K562 (cell line): ENCODE results near the gene DSCAM. TPM values are rescaled to one million over a fixed set of nuclear protein-coding genes. Genes with fewer than 3 reads are reported as not detected.

Source experiments
- ATAC-seq: fragments of 200-7000 bp; cut with Tn5 transposase; 3 replicates; pipeline ENCODE4 v1.9.1; 2020; ENCODE audit warnings: moderate library complexity
- BruUV-seq: library from RNA; stranded (reverse); fragments of 400-500 nt; replicated peaks from 2 replicates; lab custom pipeline; 2021; lab: Mats Ljungman, UMichigan
- CTCF ChIA-PET: fragments of 300-600 bp; formaldehyde crosslinking; extraction: SDS; loops from one replicate; lab custom pipeline; 2021; ENCODE audit warnings: low intra/inter-chr PET ratio; lab: Yijun Ruan, JAX
- POLR2A ChIA-PET: fragments of 300-600, 350-650 bp; sonication (Branson Sonifier 250); formaldehyde crosslinking; extraction: SDS; loops from one replicate; lab custom pipeline; 2021; ENCODE audit warnings: antibody characterized with exemption, inconsistent platforms; lab: Yijun Ruan, JAX
- DNase-seq, 4 experiments: peaks; one replicate each; pipeline versions ENCODE4 v3.0.0 to v3.0.0-alpha.2; 2011 to 2018; ENCODE audit warnings: low spot score in 3 of 4, mixed read lengths in 3 of 4; ENCODE audit errors: extremely low read depth in 1 of 4
- FAIRE-seq: peaks from 2 replicates; lab custom pipeline; 2011; peaks lifted over from hg19 to GRCh38; lab: Jason Lieb, UNC
- H2AFZ ChIP-seq: 2 replicates; pipeline ENCODE4 v1.6.0; 2011; ENCODE audit warnings: low read depth, low read length, control low read depth, inconsistent platforms
- H3K27ac ChIP-seq: fragments of 200-600 bp; 3 replicates; pipeline ENCODE4 v1.8.0; 2011; ENCODE audit warnings: low read depth, mild to moderate bottlenecking, control low read depth, inconsistent platforms, low read length, moderate library complexity, mixed read lengths; ENCODE audit errors: extremely low read depth
- H3K27me3 ChIP-seq, 2 experiments: fragments of 300-600 bp in 1 of 2; 2 replicates in 1 of 2; 3 replicates in 1 of 2; pipeline versions ENCODE4 v1.6.0 to v1.8.0; 2011; ENCODE audit warnings: inconsistent platforms in 2 of 2, low read length in 2 of 2, mild to moderate bottlenecking in 1 of 2, mixed read lengths in 1 of 2, moderate library complexity in 1 of 2; ENCODE audit not compliant: control insufficient read depth in 2 of 2, insufficient read depth in 2 of 2
- H3K36me3 ChIP-seq: fragments of 300-600 bp; 3 replicates; pipeline ENCODE4 v1.8.0; 2011; ENCODE audit warnings: mild to moderate bottlenecking, low read length, inconsistent platforms; ENCODE audit not compliant: control insufficient read depth, insufficient read depth
- H3K4me1 ChIP-seq, 2 experiments: fragments of 200-600 bp in 1 of 2; replicated peaks in 1 of 2; 2 replicates in 1 of 2; 3 replicates in 1 of 2; pipeline versions ENCODE4 v1.5.1 to v1.8.0; 2011; ENCODE audit warnings: inconsistent platforms in 2 of 2, low read length in 2 of 2, mild to moderate bottlenecking in 1 of 2, mixed read lengths in 1 of 2, moderate library complexity in 1 of 2; ENCODE audit not compliant: control insufficient read depth in 2 of 2, insufficient read depth in 2 of 2
- H3K4me2 ChIP-seq: 2 replicates; pipeline ENCODE4 v1.6.1; 2011; ENCODE audit warnings: low read length, control low read depth, inconsistent platforms, mixed read lengths; ENCODE audit not compliant: insufficient read depth
- H3K4me3 ChIP-seq: fragments of 200-600 bp; sonication (generic), shearing (Covaris generic); 2 replicates; pipeline ENCODE4 v1.5.1; 2016; ENCODE audit warnings: control low read depth, inconsistent platforms
- H3K79me2 ChIP-seq: fragments of 200-600 bp; 3 replicates; pipeline ENCODE4 v1.8.0; 2011; ENCODE audit warnings: low read length, inconsistent platforms; ENCODE audit not compliant: control insufficient read depth, insufficient read depth
- H3K9ac ChIP-seq, 2 experiments: 2 replicates each; pipeline versions ENCODE4 v1.6.0 to v1.6.1; 2011; ENCODE audit warnings: low read depth in 2 of 2, low read length in 2 of 2, control low read depth in 1 of 2, inconsistent platforms in 1 of 2, mild to moderate bottlenecking in 1 of 2, mixed read lengths in 1 of 2; ENCODE audit not compliant: insufficient read depth in 1 of 2
- H3K9me1 ChIP-seq: one replicate; pipeline ENCODE4 v1.6.0; 2011; ENCODE audit warnings: inconsistent platforms, mild to moderate bottlenecking, low read length, moderate library complexity; ENCODE audit not compliant: control insufficient read depth, insufficient read depth
- H3K9me3 ChIP-seq: replicated peaks from 2 replicates; pipeline ENCODE4 v1.5.1; 2011; ENCODE audit warnings: low read depth, low read length, inconsistent platforms; ENCODE audit not compliant: control insufficient read depth, insufficient read depth
- H4K20me1 ChIP-seq: replicated peaks from 2 replicates; pipeline ENCODE4 v1.6.1; 2011; ENCODE audit warnings: low read length, inconsistent platforms, mixed read lengths; ENCODE audit not compliant: control insufficient read depth, insufficient read depth
- ESRRB ChIP-seq: fragments of 250-450 bp; sonication (Bioruptor Pico); IDR thresholded peaks from 2 replicates; pipeline ENCODE4 v1.5.0; 2020; ENCODE audit warnings: mild to moderate bottlenecking, moderate library complexity, borderline replicate concordance
- KLF13 ChIP-seq: fragments of 450-650 bp; IDR thresholded peaks from 2 replicates; pipeline ENCODE4 v1.6.1; 2016; ENCODE audit warnings: missing genetic modification characterization, low read depth, mild to moderate bottlenecking, missing compliant biosample characterization, moderate library complexity, borderline replicate concordance
- MTF1 ChIP-seq: fragments of 250-450 bp; sonication (Bioruptor Pico); IDR thresholded peaks from 2 replicates; pipeline ENCODE4 v1.9.0; 2021; ENCODE audit warnings: moderate library complexity, mild to moderate bottlenecking, inconsistent platforms, borderline replicate concordance
- NFXL1 ChIP-seq: fragments of 450-650 bp; formaldehyde crosslinking; IDR thresholded peaks from 2 replicates; pipeline ENCODE4 v1.4.0; 2021; ENCODE audit warnings: mild to moderate bottlenecking
- PTTG1 ChIP-seq: fragments of 450-650 bp; IDR thresholded peaks from 2 replicates; pipeline ENCODE4 v1.6.1; 2016; ENCODE audit warnings: low read depth, mild to moderate bottlenecking, missing genetic modification characterization, missing compliant biosample characterization
- PYGO2 ChIP-seq: fragments of 450-650 bp; IDR thresholded peaks from 2 replicates; pipeline ENCODE4 v1.6.1; 2016; ENCODE audit warnings: mild to moderate bottlenecking, missing genetic modification characterization, moderate library complexity, missing compliant biosample characterization
- SMARCA5 ChIP-seq: fragments of 450-650 bp; IDR thresholded peaks from 2 replicates; pipeline ENCODE4 v1.6.1; 2016
- ZNF830 ChIP-seq: fragments of 250-450 bp; sonication (Bioruptor Pico); IDR thresholded peaks from 2 replicates; pipeline ENCODE4 v1.5.0; 2021; ENCODE audit warnings: mild to moderate bottlenecking
- WGBS: fragments of 100-300 bp; shearing (Covaris generic); methylation state at CpG from one replicate; pipeline ENCODE4 v1.1.6; 2016; ENCODE audit warnings: low coverage, mixed read lengths; ENCODE audit not compliant: insufficient coverage; ENCODE audit errors: missing lambda C conversion rate; 5-methylcytosine and 5-hydroxymethylcytosine counted together
- in situ Hi-C: fragments of 300-500 bp; cut with MboI; formaldehyde crosslinking; loops from 4 replicates; pipeline ENCODE4 v1.15.0; 2018; ENCODE audit warnings: inconsistent platforms, mixed read lengths
- intact Hi-C: fragments of 100-400 bp; cut with micrococcal nuclease; formaldehyde crosslinking; loops from 2 replicates; pipeline ENCODE4 v1.14.2; 2022
- polyA plus RNA-seq, 8 experiments: library from polyadenylated mRNA; depleted of rRNA in 4 of 8; stranded (reverse) in 5 of 8; unstranded in 3 of 8; fragments of >200 nt; fragmentation: Nextera tagmentation in 2 of 8; fragmentation: Illumina TruSeq in 1 of 8; extraction: Ambion mirVana in 2 of 8; extraction: Trizol in 1 of 8; gene quantifications; 2 replicates each; pipeline versions ENCODE4 v1.2.1 to v1.2.3, GENCODE V29; 2011 to 2014; ENCODE audit warnings: inconsistent platforms in 1 of 8, missing spikeins in 1 of 8
- total RNA-seq, 7 experiments: library from RNA; depleted of rRNA in 6 of 7; stranded (reverse); fragments of >200 nt in 6 of 7; fragmentation: Illumina TruSeq in 2 of 7; extraction: Trizol in 2 of 7; gene quantifications; 2 replicates each; pipeline versions ENCODE4 v1.2.1 to v1.2.3, GENCODE V29; 2011 to 2021; ENCODE audit warnings: low replicate concordance in 1 of 7
- TF ChIP-seq, protein P1 (sequence below), 3 experiments: fragments of 200-800 bp in 1 of 3; fragments of 250-450 bp in 1 of 3; fragments of 450-650 bp in 1 of 3; sonication (Bioruptor Pico) in 1 of 3; sonication (Bioruptor generic) in 1 of 3; formaldehyde crosslinking in 1 of 3; IDR thresholded peaks; 2 replicates each; pipeline versions ENCODE4 v1.6.1 to v1.8.0; 2016 to 2022; ENCODE audit warnings: mild to moderate bottlenecking in 2 of 3, missing genetic modification characterization in 2 of 3, missing compliant biosample characterization in 1 of 3, moderate library complexity in 1 of 3

Gene DSCAM
- total and polyA plus RNA-seq, 9 of the 15 experiments (the other 6 are each of a cell fraction or from before 2014, with no cell fraction given), result not detected

DNA sequence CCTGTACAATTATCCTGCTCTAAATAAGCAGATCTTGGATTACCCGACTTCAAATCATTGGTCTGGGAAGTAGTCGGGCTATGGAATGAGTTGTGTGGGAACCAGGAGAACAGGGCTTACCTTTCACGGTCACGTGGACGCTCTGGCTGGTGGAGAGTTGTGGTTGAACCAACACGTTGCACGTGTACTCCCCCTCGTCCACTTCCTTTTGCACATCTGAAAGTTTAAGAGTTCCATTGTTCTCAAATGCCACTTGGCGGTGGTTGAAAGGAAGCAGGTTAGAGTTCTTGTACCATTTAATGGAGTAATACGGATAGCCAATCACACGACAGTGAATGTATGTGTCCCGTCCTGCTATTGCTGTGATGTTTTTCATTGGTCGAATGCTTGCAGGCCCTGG is 509.0 kb downstream of the DSCAM start:
- under 1% methylated on average over 13 of the region's 13 CpGs for whole genome bisulfite sequencing
- Histone ChIP-seq H3K9me3 (no peaks in the 10 kb centered on the region), H3K27ac (no peak overlapping the region), H3K27me3 (no peaks in the 10 kb centered on the region), H3K79me2 (no peaks in the 10 kb centered on the region), H3K4me3 (no peak overlapping the region), H2AFZ (no peak overlapping the region), H3K4me2 (no peak overlapping the region), H3K36me3 (no peaks in the 10 kb centered on the region), H4K20me1 (no peaks in the 10 kb centered on the region), H3K9ac (no peak overlapping the region), H3K9me1 (no peaks in the 10 kb centered on the region), H3K4me1 (no peaks in the 10 kb centered on the region)
- BruUV-seq, result no TSS peak
- in situ Hi-C loops (no loop called here), intact Hi-C loops (no loop called here)
- DNase-seq, result no peak
- ChIA-PET POLR2A (no interaction called here), CTCF (no interaction called here)
- ATAC-seq, result no peak
- TF ChIP-seq SMARCA5 (no peak), ZNF830 (CRISPR knock-in tag) (no peak), NFXL1 (no peak)
- FAIRE-seq, result no peak

- POLR2A ChIA-PET, result no interaction called here
- in situ Hi-C loops, result no loop called here
- no peak overlapping the region for H2AFZ ChIP-seq
- no peak for FAIRE-seq
- H3K27me3 ChIP-seq, result no peaks in the 10 kb centered on the region
- ATAC-seq, result no peak
- H3K36me3 ChIP-seq, result no peaks in the 10 kb centered on the region
- no peak for DNase-seq
- H4K20me1 ChIP-seq, result no peaks in the 10 kb centered on the region
- H3K9me3 ChIP-seq, result no peaks in the 10 kb centered on the region; the same call in 1 of the 2 replicates
- no peaks in the 10 kb centered on the region for H3K4me1 ChIP-seq
- H3K27ac ChIP-seq, result no peak overlapping the region
- no peaks in the 10 kb centered on the region for H3K79me2 ChIP-seq
- intact Hi-C loops, result no loop called here
- WGBS, result 0% methylated on average over 5 of the region's 5 CpGs
- no peak for TF ChIP-seq PTTG1 (tag)
- no peak for TF ChIP-seq MTF1 (CRISPR knock-in tag)
- no peak for TF ChIP-seq ESRRB (CRISPR knock-in tag)
- TF ChIP-seq, protein P1, sequence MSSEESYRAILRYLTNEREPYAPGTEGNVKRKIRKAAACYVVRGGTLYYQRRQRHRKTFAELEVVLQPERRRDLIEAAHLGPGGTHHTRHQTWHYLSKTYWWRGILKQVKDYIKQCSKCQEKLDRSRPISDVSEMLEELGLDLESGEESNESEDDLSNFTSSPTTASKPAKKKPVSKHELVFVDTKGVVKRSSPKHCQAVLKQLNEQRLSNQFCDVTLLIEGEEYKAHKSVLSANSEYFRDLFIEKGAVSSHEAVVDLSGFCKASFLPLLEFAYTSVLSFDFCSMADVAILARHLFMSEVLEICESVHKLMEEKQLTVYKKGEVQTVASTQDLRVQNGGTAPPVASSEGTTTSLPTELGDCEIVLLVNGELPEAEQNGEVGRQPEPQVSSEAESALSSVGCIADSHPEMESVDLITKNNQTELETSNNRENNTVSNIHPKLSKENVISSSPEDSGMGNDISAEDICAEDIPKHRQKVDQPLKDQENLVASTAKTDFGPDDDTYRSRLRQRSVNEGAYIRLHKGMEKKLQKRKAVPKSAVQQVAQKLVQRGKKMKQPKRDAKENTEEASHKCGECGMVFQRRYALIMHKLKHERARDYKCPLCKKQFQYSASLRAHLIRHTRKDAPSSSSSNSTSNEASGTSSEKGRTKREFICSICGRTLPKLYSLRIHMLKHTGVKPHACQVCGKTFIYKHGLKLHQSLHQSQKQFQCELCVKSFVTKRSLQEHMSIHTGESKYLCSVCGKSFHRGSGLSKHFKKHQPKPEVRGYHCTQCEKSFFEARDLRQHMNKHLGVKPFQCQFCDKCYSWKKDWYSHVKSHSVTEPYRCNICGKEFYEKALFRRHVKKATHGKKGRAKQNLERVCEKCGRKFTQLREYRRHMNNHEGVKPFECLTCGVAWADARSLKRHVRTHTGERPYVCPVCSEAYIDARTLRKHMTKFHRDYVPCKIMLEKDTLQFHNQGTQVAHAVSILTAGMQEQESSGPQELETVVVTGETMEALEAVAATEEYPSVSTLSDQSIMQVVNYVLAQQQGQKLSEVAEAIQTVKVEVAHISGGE (CRISPR knock-in tag; IDR thresholded peaks at IDR 0.05), result 0 out of 6 replicates have a peak, but pooled peaks of 1 of the 3 experiments have one; percentile 46
- no peak for TF ChIP-seq PYGO2 (tag)
- TF ChIP-seq KLF13 (tag), result no peak
- no peak overlapping the region for H3K4me2 ChIP-seq
- CTCF ChIA-PET, result no interaction called here
- no peaks in the 10 kb centered on the region for H3K9me1 ChIP-seq
- H3K9ac ChIP-seq, result no peak overlapping the region
- BruUV-seq, result no TSS peak
- no peak overlapping the region for H3K4me3 ChIP-seq
These were observed 511.3 kb downstream of the DSCAM start for GRCh38 chr21:40335704-40336103.
